ENCODE data around the gene GLYATL1B. TPM values are rescaled to one million over a fixed set of nuclear protein-coding genes. Genes with fewer than 3 reads are reported as not detected.

GLYATL1B gene
- total RNA-seq, 1 donor from 2014 or later: not detected

GRCh38 chr11:59141673-59142460, 55.8 kb downstream of the GLYATL1B start:
- H3K27me3 Mint-ChIP-seq (ENCODE audit: unreplicated experiment): peaks cover 3% of the 10 kb centered on the region
- H3K4me3 Mint-ChIP-seq (ENCODE audit: unreplicated experiment): peak overlapping the region; percentile 94
- H3K36me3 Mint-ChIP-seq (ENCODE audit: low read depth, unreplicated experiment): peaks cover 5% of the 10 kb centered on the region
- H3K9me3 Mint-ChIP-seq (ENCODE audit: unreplicated experiment): no peaks in the 10 kb centered on the region
- DNase-seq (ENCODE audit: low spot score): no peak
- TF ChIP-seq CTCF (IDR thresholded peaks at IDR 0.05; ENCODE audit: unreplicated experiment): no peak
- peak overlapping the region; percentile 88 for H3K27ac Mint-ChIP-seq (ENCODE audit: unreplicated experiment)
- peaks cover 22% of the 10 kb centered on the region for H3K4me1 Mint-ChIP-seq (ENCODE audit: unreplicated experiment)

GRCh38 chr11:59142530-59143507, 56.7 kb downstream of the GLYATL1B start, which contains the start of gene FAM111A:
FAM111A (plus strand) TSS chr11:59142856; CDS start chr11:59148873, 6,017 bp downstream.
- H3K4me3 Mint-ChIP-seq (ENCODE audit: unreplicated experiment): peak within 1 kb of the TSS; percentile 94
- H3K36me3 Mint-ChIP-seq (ENCODE audit: low read depth, unreplicated experiment): peaks cover 5% of the 10 kb centered on the region
- H3K4me1 Mint-ChIP-seq (ENCODE audit: unreplicated experiment): peaks cover 22% of the 10 kb centered on the region

GRCh38 chr11:59144096-59144495, 58.0 kb downstream of the GLYATL1B start:
- Mint-ChIP-seq H3K27ac (ENCODE audit: unreplicated experiment) (no peak overlapping the region), H3K4me1 (ENCODE audit: unreplicated experiment) (peaks cover 22% of the 10 kb centered on the region), H3K36me3 (ENCODE audit: low read depth, unreplicated experiment) (peaks cover 5% of the 10 kb centered on the region), H3K9me3 (ENCODE audit: unreplicated experiment) (no peaks in the 10 kb centered on the region), H3K4me3 (ENCODE audit: unreplicated experiment) (peak overlapping the region; percentile 94), H3K27me3 (ENCODE audit: unreplicated experiment) (peaks cover 3% of the 10 kb centered on the region)
- TF ChIP-seq CTCF (IDR thresholded peaks at IDR 0.05; ENCODE audit: unreplicated experiment): no peak
- no peak for DNase-seq (ENCODE audit: low spot score)

More at GRCh38 chr11:59142530-59143507, 56.7 kb downstream of the GLYATL1B start, which contains the start of gene FAM111A:
- Mint-ChIP-seq H3K9me3 (ENCODE audit: unreplicated experiment) (no peaks in the 10 kb centered on the region), H3K27ac (ENCODE audit: unreplicated experiment) (peak within 1 kb of the TSS; percentile 88), H3K27me3 (ENCODE audit: unreplicated experiment) (peaks cover 3% of the 10 kb centered on the region)
- peak; percentile 80 for DNase-seq (ENCODE audit: low spot score)
- TF ChIP-seq CTCF (IDR thresholded peaks at IDR 0.05; ENCODE audit: unreplicated experiment): no peak

Other genes starting within 250 kb of the GLYATL1B start
- gene GLYATL2, start 241.6 kb upstream of the GLYATL1B start, total RNA-seq (ENCODE audit: unreplicated experiment): 0.62 TPM
- 2.0 TPM for gene GLYATL1, start 146.8 kb upstream of the GLYATL1B start, total RNA-seq (ENCODE audit: unreplicated experiment)
- gene FAM111B, start 20.9 kb downstream of the GLYATL1B start, total RNA-seq (ENCODE audit: unreplicated experiment): 3.4 TPM
- gene FAM111A, start 56.5 kb downstream of the GLYATL1B start, total RNA-seq (ENCODE audit: unreplicated experiment): 30.8 TPM
- 29.4 TPM for gene DTX4, start 85.8 kb downstream of the GLYATL1B start, total RNA-seq (ENCODE audit: unreplicated experiment)
- gene MPEG1, start 126.6 kb downstream of the GLYATL1B start, total RNA-seq (ENCODE audit: unreplicated experiment): not detected